Astrocyte (in vitro differentiated cells and primary cell): ENCODE data around the gene TWNK. TPM values are rescaled to one million over a fixed set of nuclear protein-coding genes. Genes with fewer than 3 reads are reported as not detected.
A peak's percentile ranks its signal among the peaks of the same experiment; 100 is the strongest.

Experiments used
- DNase-seq: peaks from one replicate; pipeline ENCODE4 v3.0.0-alpha.2; 2010; ENCODE audit warnings: low read depth
- FAIRE-seq: peaks from 2 replicates; lab custom pipeline; 2011; peaks lifted over from hg19 to GRCh38; lab: Jason Lieb, UNC
- H2AFZ ChIP-seq: 2 replicates; pipeline ENCODE4 v1.6.0; 2012; ENCODE audit warnings: low read depth, low read length, inconsistent platforms
- H3K27ac ChIP-seq: 2 replicates; pipeline ENCODE4 v1.5.1; 2011; ENCODE audit warnings: low read depth, low read length, inconsistent platforms
- H3K27me3 ChIP-seq: 2 replicates; pipeline ENCODE4 v1.6.0; 2011; ENCODE audit warnings: low read length, inconsistent platforms; ENCODE audit not compliant: insufficient read depth
- H3K36me3 ChIP-seq: 2 replicates; pipeline ENCODE4 v1.5.1; 2011; ENCODE audit warnings: low read length, inconsistent platforms; ENCODE audit not compliant: insufficient read depth
- H3K4me1 ChIP-seq: 2 replicates; pipeline ENCODE4 v1.5.1; 2011; ENCODE audit warnings: low read length, inconsistent platforms; ENCODE audit not compliant: insufficient read depth
- H3K4me2 ChIP-seq: 2 replicates; pipeline ENCODE4 v1.6.0; 2012; ENCODE audit warnings: low read length, inconsistent platforms
- H3K4me3 ChIP-seq: 2 replicates; pipeline ENCODE4 v1.5.1; 2011; ENCODE audit warnings: low read depth, mild to moderate bottlenecking, low read length, inconsistent platforms; ENCODE audit not compliant: insufficient read depth
- H3K79me2 ChIP-seq: 2 replicates; pipeline ENCODE4 v1.6.0; 2012; ENCODE audit warnings: mild to moderate bottlenecking, low read length, inconsistent platforms; ENCODE audit not compliant: insufficient read depth
- H3K9ac ChIP-seq: 2 replicates; pipeline ENCODE4 v1.6.0; 2012; ENCODE audit warnings: mild to moderate bottlenecking, low read length, inconsistent platforms
- H3K9me3 ChIP-seq: 2 replicates; pipeline ENCODE4 v1.5.1; 2012; ENCODE audit warnings: low read depth, mild to moderate bottlenecking, low read length, inconsistent platforms; ENCODE audit not compliant: insufficient read depth
- H4K20me1 ChIP-seq: 2 replicates; pipeline ENCODE4 v1.6.0; 2012; ENCODE audit warnings: low read length, inconsistent platforms; ENCODE audit not compliant: insufficient read depth
- H3K27ac Mint-ChIP-seq: one replicate; pipeline ENCODE4 v1.8.0; 2021; ENCODE audit warnings: mild to moderate bottlenecking, mixed read lengths; ENCODE audit not compliant: unreplicated experiment
- H3K27me3 Mint-ChIP-seq: one replicate; pipeline ENCODE4 v1.8.0; 2021; ENCODE audit warnings: low read depth, mixed read lengths; ENCODE audit not compliant: unreplicated experiment
- H3K36me3 Mint-ChIP-seq: one replicate; pipeline ENCODE4 v1.8.0; 2021; ENCODE audit warnings: low read depth, mixed read lengths; ENCODE audit not compliant: unreplicated experiment
- H3K4me1 Mint-ChIP-seq: one replicate; pipeline ENCODE4 v1.8.0; 2021; ENCODE audit warnings: low read depth, mixed read lengths; ENCODE audit not compliant: unreplicated experiment
- H3K4me3 Mint-ChIP-seq: one replicate; pipeline ENCODE4 v1.8.0; 2021; ENCODE audit warnings: mild to moderate bottlenecking, moderate library complexity, mixed read lengths; ENCODE audit not compliant: unreplicated experiment
- H3K9me3 Mint-ChIP-seq: one replicate; pipeline ENCODE4 v1.8.0; 2021; ENCODE audit warnings: mild to moderate bottlenecking, mixed read lengths; ENCODE audit not compliant: unreplicated experiment
- EZH2 ChIP-seq: IDR thresholded peaks from 2 replicates; pipeline ENCODE4 v1.6.1; 2012; ENCODE audit warnings: mild to moderate bottlenecking, low read length, inconsistent platforms; ENCODE audit not compliant: insufficient read depth
- microRNA-seq: library from miRNA; unstranded; fragments of <30 nt; microRNA quantifications from one replicate; pipeline ENCODE4 v1.2.0, GENCODE V29; 2020
- total RNA-seq: library from RNA; stranded (reverse); gene quantifications from 2 replicates; pipeline ENCODE4 v1.2.1, GENCODE V29; 2021

TWNK gene
- total RNA-seq, 1 donor from 2014 or later, result 12.9 TPM

- Mint-ChIP-seq H3K9me3 (no peaks in the 10 kb centered on the region), H3K36me3 (peaks cover 11% of the 10 kb centered on the region), H3K27me3 (peaks cover 24% of the 10 kb centered on the region), H3K4me1 (peaks cover 16% of the 10 kb centered on the region), H3K4me3 (peak overlapping the region; percentile 87), H3K27ac (peak overlapping the region; percentile 99)
- H4K20me1 ChIP-seq, result peaks cover 26% of the 10 kb centered on the region
- H3K9me3 ChIP-seq, result no peaks in the 10 kb centered on the region
- no peaks in the 10 kb centered on the region for H3K79me2 ChIP-seq
- DNase-seq (no peak), FAIRE-seq (no peak)
- H3K9ac ChIP-seq, result peak overlapping the region; percentile 90
- peak overlapping the region; percentile 92 for H2AFZ ChIP-seq
- H3K4me3 ChIP-seq, result peak overlapping the region; percentile 72
- H3K4me2 ChIP-seq, result peak overlapping the region; percentile 90
- no peak for TF ChIP-seq EZH2
- H3K27me3 ChIP-seq, result peaks cover 2% of the 10 kb centered on the region
- H3K27ac ChIP-seq, result peak overlapping the region; percentile 91
- H3K4me1 ChIP-seq, result peaks cover 33% of the 10 kb centered on the region
- peaks cover 16% of the 10 kb centered on the region for H3K36me3 ChIP-seq
These were observed 56.0 kb downstream of the TWNK start for GRCh38 chr10:101043363-101043707.

Small RNA genes lying within 50 kb of the gene (microRNA-seq; reads per million reads assigned to microRNA genes)
- gene MIR608, result not detected

Other genes starting within 250 kb of the TWNK start
- 0.23 and 0.60 TPM in 2 replicates for gene PAX2, start 242.0 kb upstream of the TWNK start, total RNA-seq
- gene SLF2, start 74.6 kb upstream of the TWNK start, total RNA-seq, result 19.6 and 20.3 TPM in 2 replicates
- gene SEMA4G, start 18.0 kb upstream of the TWNK start, total RNA-seq, result 5.9 and 7.1 TPM in 2 replicates
- gene MRPL43, start within 50 bp of the TWNK start, total RNA-seq, result 61.3 and 75.1 TPM in 2 replicates
- 69.9 and 73.9 TPM in 2 replicates for gene LZTS2, start 12.3 kb downstream of the TWNK start, total RNA-seq
- gene PDZD7, start 43.6 kb downstream of the TWNK start, total RNA-seq, result 2.2 and 4.5 TPM in 2 replicates
- 59.2 and 68.3 TPM in 2 replicates for gene SFXN3, start 43.7 kb downstream of the TWNK start, total RNA-seq
- gene KAZALD1, start 74.4 kb downstream of the TWNK start, total RNA-seq, result 8.1 and 9.6 TPM in 2 replicates
- not detected in 2 replicates for gene TLX1, start 143.8 kb downstream of the TWNK start, total RNA-seq
- gene LBX1, start 241.9 kb downstream of the TWNK start, total RNA-seq, result not detected in 2 replicates